WTC11 (cell line): ENCODE results near the gene PCK2. TPM values are rescaled to one million over a fixed set of nuclear protein-coding genes. Genes with fewer than 3 reads are reported as not detected.

ENCODE experiments used
- ATAC-seq: fragments of 200-7000 bp; cut with Tn5 transposase; 2 replicates; pipeline ENCODE4 v1.10.0; 2021; ENCODE audit warnings: mild to moderate bottlenecking, moderate library complexity
- CTCF ChIA-PET: fragments of 300-600 bp; sonication (Branson Sonifier 250); formaldehyde crosslinking; loops from one replicate; lab custom pipeline; 2021; ENCODE audit warnings: antibody characterized with exemption; lab: Charles Lee
- POLR2A ChIA-PET: fragments of 350-600 bp; sonication (Branson Sonifier 250); formaldehyde crosslinking; loops from one replicate; lab custom pipeline; 2021; ENCODE audit warnings: antibody characterized with exemption; lab: Charles Lee
- DNase-seq: peaks from one replicate; pipeline ENCODE4 v3.0.0; 2021; ENCODE audit warnings: low spot score
- H3K27ac Mint-ChIP-seq: 2 replicates; pipeline ENCODE4 v1.8.0; 2021; ENCODE audit warnings: mixed read lengths
- H3K27me3 Mint-ChIP-seq: 2 replicates; pipeline ENCODE4 v1.8.0; 2021; ENCODE audit warnings: low read depth, mild to moderate bottlenecking, moderate library complexity, mixed read lengths
- H3K36me3 Mint-ChIP-seq: 2 replicates; pipeline ENCODE4 v1.8.0; 2021; ENCODE audit warnings: mixed read lengths
- H3K4me1 Mint-ChIP-seq: 2 replicates; pipeline ENCODE4 v1.8.0; 2022; ENCODE audit warnings: mixed read lengths
- H3K4me3 Mint-ChIP-seq: 2 replicates; pipeline ENCODE4 v1.8.0; 2021; ENCODE audit warnings: mild to moderate bottlenecking, moderate library complexity, mixed read lengths
- H3K9me3 Mint-ChIP-seq: 2 replicates; pipeline ENCODE4 v1.8.0; 2021; ENCODE audit warnings: mixed read lengths
- ATF1 ChIP-seq: sonication (generic); formaldehyde crosslinking; IDR thresholded peaks from 2 replicates; pipeline ENCODE4 v1.8.1; 2023; ENCODE audit warnings: mild to moderate bottlenecking, moderate library complexity, missing genetic modification reagents
- CREB1 ChIP-seq: sonication (generic); formaldehyde crosslinking; IDR thresholded peaks from 2 replicates; pipeline ENCODE4 v1.8.0; 2023; ENCODE audit warnings: mild to moderate bottlenecking, missing genetic modification reagents
- CREM ChIP-seq: sonication (generic); formaldehyde crosslinking; IDR thresholded peaks from 2 replicates; pipeline ENCODE4 v1.8.1; 2022; ENCODE audit warnings: mild to moderate bottlenecking, missing genetic modification reagents, moderate library complexity
- E2F1 ChIP-seq: sonication (generic); formaldehyde crosslinking; IDR thresholded peaks from 2 replicates; pipeline ENCODE4 v1.8.0; 2022; ENCODE audit warnings: mild to moderate bottlenecking, missing genetic modification reagents
- GTF2I ChIP-seq: fragments of 250-450 bp; sonication (Bioruptor Pico); conservative IDR thresholded peaks from 2 replicates; pipeline ENCODE4 v1.4.0; 2021; ENCODE audit warnings: mild to moderate bottlenecking
- IRF2 ChIP-seq: sonication (generic); formaldehyde crosslinking; IDR thresholded peaks from 2 replicates; pipeline ENCODE4 v1.8.0; 2022; ENCODE audit warnings: low read depth, missing genetic modification reagents, borderline replicate concordance
- KAT7 ChIP-seq: sonication (generic); formaldehyde crosslinking; IDR thresholded peaks from 2 replicates; pipeline ENCODE4 v1.8.1; 2023; ENCODE audit warnings: missing genetic modification reagents, mild to moderate bottlenecking, borderline replicate concordance
- NFE2L1 ChIP-seq: sonication (generic); formaldehyde crosslinking; IDR thresholded peaks from 2 replicates; pipeline ENCODE4 v1.8.1; 2023; ENCODE audit warnings: missing genetic modification reagents
- NR3C1 ChIP-seq: sonication (generic); formaldehyde crosslinking; conservative IDR thresholded peaks from 2 replicates; pipeline ENCODE4 v1.8.1; 2023; ENCODE audit warnings: low read depth, mild to moderate bottlenecking, missing genetic modification reagents
- PRDM15 ChIP-seq: sonication (generic); formaldehyde crosslinking; IDR thresholded peaks from 2 replicates; pipeline ENCODE4 v1.8.0; 2022; ENCODE audit warnings: missing genetic modification reagents
- TP53 ChIP-seq: sonication (generic); formaldehyde crosslinking; IDR thresholded peaks from 2 replicates; pipeline ENCODE4 v1.8.1; 2023; ENCODE audit warnings: mild to moderate bottlenecking, missing genetic modification reagents
- ZNF138 ChIP-seq: sonication (generic); formaldehyde crosslinking; conservative IDR thresholded peaks from 2 replicates; pipeline ENCODE4 v1.8.1; 2022; ENCODE audit warnings: mild to moderate bottlenecking, moderate library complexity, missing genetic modification reagents
- ZNF219 ChIP-seq: sonication (generic); formaldehyde crosslinking; IDR thresholded peaks from 2 replicates; pipeline ENCODE4 v1.8.0; 2023; ENCODE audit warnings: missing genetic modification reagents, mild to moderate bottlenecking, borderline replicate concordance
- ZNF281 ChIP-seq: sonication (generic); formaldehyde crosslinking; IDR thresholded peaks from 2 replicates; pipeline ENCODE4 v1.8.0; 2023; ENCODE audit warnings: mild to moderate bottlenecking, missing genetic modification reagents
- ZNF532 ChIP-seq: fragments of 250-450 bp; sonication (Bioruptor Pico); IDR thresholded peaks from 2 replicates; pipeline ENCODE4 v1.9.0; 2021; ENCODE audit warnings: mild to moderate bottlenecking, borderline replicate concordance
- total RNA-seq: library from RNA; stranded (reverse); gene quantifications from 3 replicates; pipeline ENCODE4 v1.2.3, GENCODE V29; 2021
- TF ChIP-seq, protein P1 (sequence below): sonication (generic); formaldehyde crosslinking; IDR thresholded peaks from 2 replicates; pipeline ENCODE4 v1.8.1; 2023; ENCODE audit warnings: mild to moderate bottlenecking, missing genetic modification reagents, moderate library complexity
- TF ChIP-seq, protein P2 (sequence below): sonication (generic); formaldehyde crosslinking; conservative IDR thresholded peaks from 2 replicates; pipeline ENCODE4 v1.8.1; 2023; ENCODE audit warnings: mild to moderate bottlenecking, low read depth, missing genetic modification reagents, moderate library complexity
- TF ChIP-seq, protein P3 (sequence below): sonication (generic); formaldehyde crosslinking; IDR thresholded peaks from 2 replicates; pipeline ENCODE4 v1.8.1; 2023; ENCODE audit warnings: mild to moderate bottlenecking, missing genetic modification reagents, moderate library complexity

The PCK2 gene
- total RNA-seq, 1 experiment from 2014 or later, result 67.0 TPM

DNA sequence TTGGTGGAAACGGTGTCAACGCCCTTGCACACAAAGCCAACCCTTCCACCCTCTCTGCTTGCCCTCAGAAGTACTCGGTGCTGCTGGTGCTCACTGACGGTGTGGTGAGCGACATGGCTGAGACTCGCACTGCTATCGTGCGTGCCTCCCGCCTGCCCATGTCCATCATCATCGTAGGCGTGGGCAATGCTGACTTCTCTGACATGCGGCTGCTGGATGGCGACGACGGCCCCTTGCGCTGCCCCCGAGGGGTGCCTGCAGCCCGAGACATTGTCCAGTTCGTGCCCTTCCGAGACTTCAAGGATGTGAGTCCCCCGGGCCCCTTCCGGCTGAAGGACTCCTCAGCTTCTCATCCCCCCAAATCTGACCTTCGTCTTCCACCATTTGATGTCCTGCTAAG lies 17.0 kb upstream of the PCK2 start:
- Mint-ChIP-seq H3K27me3 (peaks cover 6% of the 10 kb centered on the region), H3K4me3 (no peak overlapping the region), H3K9me3 (no peaks in the 10 kb centered on the region), H3K4me1 (peaks cover 33% of the 10 kb centered on the region), H3K36me3 (no peaks in the 10 kb centered on the region), H3K27ac (no peak overlapping the region; the same call in 1 of the 2 replicates)
- DNase-seq (no peak), ATAC-seq (no peak)
- no peak for TF ChIP-seq KAT7
- 0 out of 2 replicates have a peak, but pooled peaks have one; percentile 23 for TF ChIP-seq ZNF219 (CRISPR knock-in tag)
- POLR2A ChIA-PET, result no interaction called here
- CTCF ChIA-PET, result interaction anchor here (2.1 to 2.5 kb wide), 3 partner anchors 13 to 84 kb away, joined by 6 to 17 read pairs (median 14); partner anchors contain the start of gene IRF9

GRCh38 chr14:24078146-24078545 lies 16.0 kb upstream of the PCK2 start:
- H3K4me3 Mint-ChIP-seq, result no peak overlapping the region
- DNase-seq (no peak), ATAC-seq (no peak)
- POLR2A ChIA-PET, result no interaction called here
- H3K9me3 Mint-ChIP-seq, result no peaks in the 10 kb centered on the region
- H3K27me3 Mint-ChIP-seq, result peaks cover 17% of the 10 kb centered on the region
- TF ChIP-seq, protein P1, sequence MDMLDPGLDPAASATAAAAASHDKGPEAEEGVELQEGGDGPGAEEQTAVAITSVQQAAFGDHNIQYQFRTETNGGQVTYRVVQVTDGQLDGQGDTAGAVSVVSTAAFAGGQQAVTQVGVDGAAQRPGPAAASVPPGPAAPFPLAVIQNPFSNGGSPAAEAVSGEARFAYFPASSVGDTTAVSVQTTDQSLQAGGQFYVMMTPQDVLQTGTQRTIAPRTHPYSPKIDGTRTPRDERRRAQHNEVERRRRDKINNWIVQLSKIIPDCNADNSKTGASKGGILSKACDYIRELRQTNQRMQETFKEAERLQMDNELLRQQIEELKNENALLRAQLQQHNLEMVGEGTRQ, result no peak
- TF ChIP-seq PRDM15, result no peak
- TF ChIP-seq ATF1, result no peak
- TF ChIP-seq, protein P2, sequence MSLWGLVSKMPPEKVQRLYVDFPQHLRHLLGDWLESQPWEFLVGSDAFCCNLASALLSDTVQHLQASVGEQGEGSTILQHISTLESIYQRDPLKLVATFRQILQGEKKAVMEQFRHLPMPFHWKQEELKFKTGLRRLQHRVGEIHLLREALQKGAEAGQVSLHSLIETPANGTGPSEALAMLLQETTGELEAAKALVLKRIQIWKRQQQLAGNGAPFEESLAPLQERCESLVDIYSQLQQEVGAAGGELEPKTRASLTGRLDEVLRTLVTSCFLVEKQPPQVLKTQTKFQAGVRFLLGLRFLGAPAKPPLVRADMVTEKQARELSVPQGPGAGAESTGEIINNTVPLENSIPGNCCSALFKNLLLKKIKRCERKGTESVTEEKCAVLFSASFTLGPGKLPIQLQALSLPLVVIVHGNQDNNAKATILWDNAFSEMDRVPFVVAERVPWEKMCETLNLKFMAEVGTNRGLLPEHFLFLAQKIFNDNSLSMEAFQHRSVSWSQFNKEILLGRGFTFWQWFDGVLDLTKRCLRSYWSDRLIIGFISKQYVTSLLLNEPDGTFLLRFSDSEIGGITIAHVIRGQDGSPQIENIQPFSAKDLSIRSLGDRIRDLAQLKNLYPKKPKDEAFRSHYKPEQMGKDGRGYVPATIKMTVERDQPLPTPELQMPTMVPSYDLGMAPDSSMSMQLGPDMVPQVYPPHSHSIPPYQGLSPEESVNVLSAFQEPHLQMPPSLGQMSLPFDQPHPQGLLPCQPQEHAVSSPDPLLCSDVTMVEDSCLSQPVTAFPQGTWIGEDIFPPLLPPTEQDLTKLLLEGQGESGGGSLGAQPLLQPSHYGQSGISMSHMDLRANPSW (CRISPR knock-in tag), result no peak
- no peak for TF ChIP-seq CREB1 (CRISPR knock-in tag)
- no peak for TF ChIP-seq ZNF138 (CRISPR knock-in tag)
- TF ChIP-seq NR3C1 (CRISPR knock-in tag), result no peak
- no peak for TF ChIP-seq E2F1 (CRISPR knock-in tag)
- TF ChIP-seq ZNF532 (CRISPR knock-in tag), result no peak
- TF ChIP-seq TP53 (CRISPR knock-in tag), result no peak
- TF ChIP-seq IRF2 (CRISPR knock-in tag), result no peak
- TF ChIP-seq GTF2I (CRISPR knock-in tag), result no peak
- no peak for TF ChIP-seq CREM (CRISPR knock-in tag)
- TF ChIP-seq, protein P3, sequence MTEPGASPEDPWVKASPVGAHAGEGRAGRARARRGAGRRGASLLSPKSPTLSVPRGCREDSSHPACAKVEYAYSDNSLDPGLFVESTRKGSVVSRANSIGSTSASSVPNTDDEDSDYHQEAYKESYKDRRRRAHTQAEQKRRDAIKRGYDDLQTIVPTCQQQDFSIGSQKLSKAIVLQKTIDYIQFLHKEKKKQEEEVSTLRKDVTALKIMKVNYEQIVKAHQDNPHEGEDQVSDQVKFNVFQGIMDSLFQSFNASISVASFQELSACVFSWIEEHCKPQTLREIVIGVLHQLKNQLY (CRISPR knock-in tag), result no peak
- TF ChIP-seq ZNF281 (CRISPR knock-in tag), result no peak
- no peak for TF ChIP-seq NFE2L1 (CRISPR knock-in tag)
- peaks cover 35% of the 10 kb centered on the region for H3K4me1 Mint-ChIP-seq
- H3K27ac Mint-ChIP-seq, result no peak overlapping the region
- no peaks in the 10 kb centered on the region for H3K36me3 Mint-ChIP-seq
- CTCF ChIA-PET, result interaction anchor here (5.2 kb wide), 2 partner anchors 12 to 21 kb away, joined by 57 to 101 read pairs; no protein-coding TSS in a partner anchor
